ENCODE measurements around the gene EIF4EBP3.
"Not testable (repeated sequence)": the region's sequence is repeated elsewhere in the genome, so short reads cannot be mapped to it uniquely, and the experiment has no call there.

EIF4EBP3 gene

DNA sequence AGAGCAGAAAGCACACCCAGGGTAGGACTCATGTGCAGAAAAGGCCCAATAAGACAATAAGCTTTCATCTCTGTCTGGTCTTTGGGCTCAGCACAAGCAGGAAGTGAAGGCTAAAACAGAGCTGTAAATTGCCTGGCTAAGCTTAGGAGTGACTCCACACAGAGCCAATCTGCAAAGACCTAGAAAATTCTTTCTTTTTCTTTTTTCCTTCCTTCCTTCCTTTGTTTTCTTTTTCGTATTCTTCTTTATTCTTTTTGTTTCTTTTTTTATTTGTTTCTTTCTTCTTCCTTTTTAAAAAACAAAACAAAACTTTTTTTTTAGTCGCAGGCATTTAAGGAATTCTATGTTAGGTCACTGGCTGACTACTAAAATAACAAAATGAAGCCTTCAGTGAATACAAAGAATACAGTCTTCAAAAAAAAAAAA is 29.3 kb downstream of the EIF4EBP3 start:
- no peak for DNase-seq (ENCODE audit: low read depth, low spot score)

DNA sequence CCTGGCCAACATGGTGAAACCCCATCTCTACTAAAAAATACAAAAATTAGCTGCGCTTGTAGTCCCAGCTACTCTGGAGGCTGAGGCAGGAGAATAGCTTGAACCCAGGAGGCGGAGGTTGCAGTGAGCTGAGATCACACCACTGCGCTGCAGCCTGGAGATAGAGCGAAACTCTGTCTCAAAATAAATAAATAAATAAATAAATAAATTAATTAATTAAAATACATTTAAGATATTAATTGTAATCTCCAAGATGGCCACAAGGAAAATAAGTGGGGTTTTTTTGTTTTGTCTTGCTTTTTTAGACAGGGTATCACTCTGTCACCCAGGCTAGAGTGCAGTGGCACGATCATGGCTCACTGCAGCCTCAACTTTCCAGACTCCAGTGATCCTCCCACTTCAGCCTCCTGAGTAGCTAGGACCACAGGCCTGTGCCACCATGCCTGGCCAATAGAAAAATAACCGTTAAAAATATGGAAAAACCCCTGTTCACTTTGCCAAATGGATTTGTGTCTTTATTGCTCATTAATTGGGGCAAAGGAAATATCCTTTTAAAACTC is 31.8 kb downstream of the EIF4EBP3 start:
- not testable (repeated sequence) for DNase-seq (ENCODE audit: low read depth, low spot score)

DNA sequence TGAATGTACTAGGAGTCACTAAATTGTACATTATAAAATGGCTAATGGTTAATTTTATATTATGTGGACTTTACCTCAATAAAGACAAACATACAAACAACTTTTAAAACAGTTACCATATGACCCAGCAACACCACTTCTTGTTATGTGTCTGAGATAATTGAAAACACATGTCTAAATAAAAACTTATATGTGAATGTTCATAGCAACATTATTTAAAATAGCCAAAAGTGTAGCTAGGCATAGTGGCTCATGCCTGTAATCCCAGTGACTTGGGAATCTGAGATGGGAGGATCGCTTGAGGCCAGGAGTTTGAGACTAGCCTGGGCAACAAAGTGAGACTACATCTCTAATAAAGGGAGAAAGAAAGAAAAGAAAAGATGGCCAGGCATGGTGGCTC is 40.0 kb downstream of the EIF4EBP3 start:
- DNase-seq (ENCODE audit: low read depth, low spot score) = no peak

DNA sequence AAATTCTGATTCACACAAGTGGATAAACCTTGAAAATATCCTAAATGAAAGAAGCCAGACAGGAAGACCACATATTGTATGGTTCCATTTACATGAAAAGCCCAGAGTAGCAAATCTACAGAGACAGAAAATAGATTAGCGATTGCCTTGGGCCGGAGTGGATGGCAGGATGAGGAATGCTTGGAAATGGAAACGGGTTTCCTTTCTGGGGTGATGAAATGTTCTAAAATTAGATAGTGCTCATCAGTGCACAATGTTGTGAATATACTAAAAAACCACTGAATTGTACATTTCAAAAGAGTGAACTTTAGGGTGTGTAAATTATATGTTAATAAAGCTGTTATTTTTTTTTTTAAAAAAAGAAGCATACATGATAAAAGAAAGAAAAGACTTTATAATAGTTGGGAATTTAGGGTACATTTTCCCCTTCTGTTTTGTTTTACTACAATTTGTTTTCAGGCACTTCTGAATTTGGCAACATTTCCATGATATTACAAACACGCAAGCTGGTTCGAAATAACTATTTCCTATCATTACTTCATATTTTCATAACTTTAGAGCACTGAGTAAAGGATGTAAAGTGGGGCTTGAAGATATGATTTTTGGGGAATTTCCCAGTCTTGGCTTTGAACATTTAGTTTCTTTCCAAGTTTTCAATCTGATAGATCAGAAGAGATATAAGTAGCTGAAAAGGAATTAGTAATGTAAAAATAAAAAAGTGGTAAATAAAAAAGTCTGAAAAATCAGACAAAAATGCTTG is 41.0 kb downstream of the EIF4EBP3 start:
- DNase-seq (ENCODE audit: low read depth, low spot score) = no peak

DNA sequence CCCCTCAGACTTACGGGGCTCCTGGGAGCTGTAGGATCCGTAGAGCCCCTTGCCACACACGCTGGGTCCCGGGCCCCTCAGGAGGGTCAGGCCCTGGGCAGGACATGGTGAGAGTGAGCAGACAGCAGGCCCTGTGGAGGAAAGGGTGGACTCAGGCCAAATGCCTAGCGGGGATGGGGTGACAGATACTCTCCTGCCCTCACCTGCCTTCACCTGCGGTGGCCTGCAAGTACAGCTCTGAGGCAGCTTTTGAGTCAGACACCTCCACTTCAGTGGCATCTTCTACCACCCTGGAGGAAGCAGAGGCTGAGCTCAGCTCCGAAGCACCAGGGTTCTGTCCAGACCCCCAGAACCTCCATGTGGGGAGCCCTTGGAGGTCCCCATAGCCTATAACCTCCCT is 43.4 kb downstream of the EIF4EBP3 start:
- DNase-seq (ENCODE audit: low read depth, low spot score) = no peak

DNA sequence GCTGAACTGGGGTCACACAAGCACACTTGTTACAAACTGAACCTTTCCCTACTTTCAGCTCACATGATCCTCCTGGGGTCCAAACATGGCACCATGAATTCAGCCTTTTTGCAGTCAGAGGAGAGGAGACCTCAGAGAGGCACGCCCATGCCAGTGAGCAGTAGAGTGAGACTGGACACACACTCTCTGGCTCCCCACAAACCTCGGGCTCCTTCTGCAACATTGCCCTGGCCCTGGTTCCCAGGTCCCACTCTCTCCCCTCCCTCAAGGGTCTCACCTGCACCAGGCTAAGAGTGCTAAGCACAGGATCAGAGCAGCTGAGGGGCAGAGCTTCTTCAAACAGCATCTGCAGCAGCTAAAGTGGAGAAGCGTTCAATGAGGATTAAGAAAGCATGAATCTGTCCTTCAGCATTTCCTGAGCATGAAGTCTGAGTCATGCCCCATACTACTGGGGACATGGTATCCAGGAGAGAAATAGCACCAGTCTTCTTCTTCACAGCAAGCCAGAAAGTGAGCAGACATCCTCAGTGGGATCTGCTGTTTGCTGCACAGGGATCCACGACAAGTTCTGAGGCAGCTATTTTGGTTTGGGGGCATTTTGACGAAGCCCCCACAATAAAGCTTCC is 44.4 kb downstream of the EIF4EBP3 start:
- DNase-seq (ENCODE audit: low read depth, low spot score) = no peak

DNA sequence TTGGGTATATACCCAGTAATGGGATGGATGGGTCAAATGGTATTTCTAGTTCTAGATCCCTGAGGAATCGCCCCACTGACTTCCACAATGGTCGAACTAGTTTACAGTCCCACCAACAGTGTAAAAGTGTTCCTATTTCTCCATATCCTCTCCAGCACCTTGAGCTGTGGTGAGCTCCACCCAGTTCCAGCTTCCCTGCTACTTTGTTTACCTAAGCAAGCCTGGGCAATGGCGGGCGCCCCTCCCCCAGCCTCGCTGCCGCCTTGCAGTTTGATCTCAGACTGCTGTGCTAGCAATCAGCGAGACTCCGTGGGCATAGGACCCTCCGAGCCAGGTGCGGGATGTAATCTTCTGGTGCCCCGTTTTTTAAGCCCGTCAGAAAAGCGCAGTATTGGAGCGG is 45.6 kb downstream of the EIF4EBP3 start:
- not testable (repeated sequence) for DNase-seq (ENCODE audit: low read depth, low spot score)

DNA sequence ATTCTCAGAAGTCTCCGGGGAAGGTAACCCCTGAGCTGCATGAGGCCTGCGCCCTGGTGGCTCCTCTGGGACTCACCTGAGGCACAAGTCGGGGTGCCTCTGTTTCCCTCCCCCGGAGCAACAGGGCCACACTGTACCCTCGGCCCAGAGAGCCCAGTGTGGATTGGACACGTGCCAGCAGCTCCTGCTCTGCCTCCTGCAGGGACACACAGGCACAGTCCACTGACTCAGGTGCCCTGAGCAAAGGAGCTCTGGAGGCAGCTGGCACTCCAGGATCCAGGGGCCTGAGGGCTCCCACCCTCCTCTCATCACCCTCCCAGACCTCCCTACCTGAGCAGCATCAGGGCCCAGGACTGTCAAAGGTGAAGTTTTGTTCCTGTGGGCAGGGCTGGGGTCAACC is 46.7 kb downstream of the EIF4EBP3 start:
- no peak for DNase-seq (ENCODE audit: low read depth, low spot score)

DNA sequence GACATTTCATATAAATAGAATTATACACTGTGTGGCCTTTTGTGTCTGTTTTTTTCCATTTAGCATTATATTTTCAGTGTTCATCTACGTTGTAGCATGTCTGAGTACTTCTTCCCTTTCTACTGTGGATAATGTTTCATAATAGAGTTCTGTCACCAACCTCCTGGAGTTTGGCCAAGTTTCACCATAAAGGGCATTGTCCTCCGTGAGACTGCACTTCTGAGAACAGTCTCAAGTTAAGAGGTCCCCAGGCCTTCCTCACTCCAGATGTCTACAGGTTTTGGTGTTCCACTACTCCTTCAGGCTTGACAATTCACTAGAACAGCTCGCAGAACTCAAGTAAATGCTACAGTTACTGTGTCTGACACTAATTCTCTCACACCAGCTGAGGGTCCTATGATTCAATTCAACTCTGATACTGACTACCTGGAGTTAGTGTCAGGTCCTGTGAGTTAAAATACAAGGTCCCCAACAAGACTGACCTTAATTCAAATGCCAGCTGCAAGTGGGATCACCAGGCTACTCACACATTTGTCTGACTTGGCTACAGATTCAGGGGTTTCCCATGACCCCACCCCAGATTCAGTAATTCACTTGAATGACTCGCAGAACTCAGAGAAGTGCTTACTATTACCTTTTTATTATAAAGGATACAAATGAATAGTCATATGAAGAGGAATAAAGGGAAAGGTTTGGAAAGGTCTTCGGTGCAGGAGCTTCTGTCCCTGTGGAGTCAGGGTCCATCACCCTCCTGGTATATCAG is 48.3 kb downstream of the EIF4EBP3 start:
- no peak for DNase-seq (ENCODE audit: low read depth, low spot score)

DNA sequence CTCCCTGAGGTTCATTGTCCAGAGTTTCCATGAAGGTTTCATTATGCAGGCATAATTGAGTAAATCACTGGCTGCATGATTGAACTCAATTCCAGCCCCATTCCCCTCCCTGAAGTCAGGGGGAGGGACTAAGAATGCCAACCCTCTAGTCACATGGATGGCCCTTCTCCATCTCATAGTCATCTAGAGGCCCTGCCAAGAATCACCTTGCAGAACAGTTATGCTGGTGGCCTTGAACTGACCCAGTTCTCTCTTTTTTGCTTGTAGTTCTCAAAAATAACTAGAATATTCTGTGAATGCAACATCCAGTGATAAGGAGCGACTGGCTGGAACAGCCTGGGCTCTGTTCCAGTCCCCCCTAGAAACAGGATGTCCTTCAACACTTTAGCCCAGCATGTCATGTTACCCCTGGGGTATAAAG is 48.9 kb downstream of the EIF4EBP3 start:
- no peak for DNase-seq (ENCODE audit: low read depth, low spot score)

DNA sequence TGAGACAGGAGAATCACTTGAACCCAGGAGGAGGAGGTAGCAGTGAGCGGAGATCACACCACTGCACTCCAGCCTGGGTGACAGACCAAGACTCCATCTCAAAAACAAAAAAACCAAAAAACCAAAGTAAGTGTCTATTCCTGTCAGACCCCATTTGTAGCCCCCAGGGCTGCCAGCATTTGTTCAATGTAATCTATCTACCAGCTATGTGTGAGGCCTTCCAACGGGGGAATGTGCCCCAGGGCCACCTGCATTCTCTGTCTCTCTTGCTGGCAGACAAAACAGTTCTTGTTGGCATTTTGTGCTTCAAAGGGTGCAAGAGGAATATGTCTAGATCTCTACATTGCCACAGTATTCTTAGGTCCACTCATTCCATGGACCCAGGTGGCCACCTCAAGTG is 51.4 kb downstream of the EIF4EBP3 start:
- DNase-seq (ENCODE audit: low read depth, low spot score) = no peak
